ENCODE data around the gene TM4SF4.

Gene TM4SF4

GRCh38 chr3:149552700-149553099, 78.2 kb downstream of the TM4SF4 start:
- Histone ChIP-seq H3K4me2 (ENCODE audit: low read depth, low read length, poor library complexity, severe bottlenecking) (no peak overlapping the region), H3K79me2 (ENCODE audit: insufficient read depth, low read length) (no peaks in the 10 kb centered on the region), H3K4me3 (ENCODE audit: insufficient read depth, low read length, poor library complexity, severe bottlenecking) (no peak overlapping the region), H3K9me3 (ENCODE audit: insufficient read depth, low read length) (no peaks in the 10 kb centered on the region), H2AFZ (ENCODE audit: low read depth, low read length, severe bottlenecking) (no peak overlapping the region), H3K9me2 (replicated peaks; ENCODE audit: insufficient read depth, low read length) (no peaks in the 10 kb centered on the region), H3K27ac (ENCODE audit: low read depth, low read length) (no peak overlapping the region), H3K36me3 (ENCODE audit: low read length) (no peaks in the 10 kb centered on the region), H3K9ac (ENCODE audit: low read length) (no peak overlapping the region), H4K20me1 (ENCODE audit: low read depth, low read length) (no peaks in the 10 kb centered on the region), H3F3A (ENCODE audit: insufficient read depth) (no peaks in the 10 kb centered on the region), H3K27me3 (ENCODE audit: low read length) (0 out of 2 replicates have a peak, but pooled peaks cover 3% of the 10 kb centered on the region)
- TF ChIP-seq EZH2phosphoT487 (conservative IDR thresholded peaks at IDR 0.05; ENCODE audit: low read length), result no peak
- no peak for TF ChIP-seq CTCF (IDR thresholded peaks at IDR 0.05; ENCODE audit: insufficient read depth, low read length, poor library complexity, severe bottlenecking)

All from SU-DHL-6 (cell line).